GM12864 (cell line): ENCODE results near the gene EMCN.

Source experiments
- DNase-seq: peaks from one replicate; pipeline ENCODE4 v3.0.0-alpha.2; 2011; ENCODE audit warnings: low read depth
- H3K4me3 ChIP-seq: 2 replicates; pipeline ENCODE4 v1.5.1; 2011; ENCODE audit warnings: mild to moderate bottlenecking, low read depth, low read length, control low read depth
- TF ChIP-seq, protein P1 (sequence below): IDR thresholded peaks from 2 replicates; pipeline ENCODE4 v1.5.1; 2011; ENCODE audit warnings: low read depth, mild to moderate bottlenecking, moderate library complexity, low read length, control low read depth, inconsistent platforms; ENCODE audit errors: missing control alignments

The EMCN gene

DNA sequence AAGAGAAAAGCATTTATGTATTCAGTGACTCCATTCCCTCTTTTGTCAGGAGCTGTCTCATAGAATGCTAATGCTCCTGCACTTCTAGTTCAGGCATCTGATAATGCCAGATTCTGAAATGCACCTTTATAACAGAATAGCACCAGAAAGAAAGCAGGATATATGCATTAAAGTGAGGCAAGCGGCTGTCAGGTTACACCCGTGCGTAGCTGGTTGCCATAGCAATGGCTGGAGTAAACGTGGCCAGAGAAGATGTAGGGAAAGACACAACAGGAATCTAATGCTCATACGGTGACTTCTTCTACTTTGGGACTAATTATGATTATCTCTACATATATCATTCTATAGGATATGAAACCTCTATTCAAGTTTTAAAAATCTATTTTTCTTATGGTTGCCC is 5.9 kb downstream of the EMCN start:
- TF ChIP-seq, protein P1, sequence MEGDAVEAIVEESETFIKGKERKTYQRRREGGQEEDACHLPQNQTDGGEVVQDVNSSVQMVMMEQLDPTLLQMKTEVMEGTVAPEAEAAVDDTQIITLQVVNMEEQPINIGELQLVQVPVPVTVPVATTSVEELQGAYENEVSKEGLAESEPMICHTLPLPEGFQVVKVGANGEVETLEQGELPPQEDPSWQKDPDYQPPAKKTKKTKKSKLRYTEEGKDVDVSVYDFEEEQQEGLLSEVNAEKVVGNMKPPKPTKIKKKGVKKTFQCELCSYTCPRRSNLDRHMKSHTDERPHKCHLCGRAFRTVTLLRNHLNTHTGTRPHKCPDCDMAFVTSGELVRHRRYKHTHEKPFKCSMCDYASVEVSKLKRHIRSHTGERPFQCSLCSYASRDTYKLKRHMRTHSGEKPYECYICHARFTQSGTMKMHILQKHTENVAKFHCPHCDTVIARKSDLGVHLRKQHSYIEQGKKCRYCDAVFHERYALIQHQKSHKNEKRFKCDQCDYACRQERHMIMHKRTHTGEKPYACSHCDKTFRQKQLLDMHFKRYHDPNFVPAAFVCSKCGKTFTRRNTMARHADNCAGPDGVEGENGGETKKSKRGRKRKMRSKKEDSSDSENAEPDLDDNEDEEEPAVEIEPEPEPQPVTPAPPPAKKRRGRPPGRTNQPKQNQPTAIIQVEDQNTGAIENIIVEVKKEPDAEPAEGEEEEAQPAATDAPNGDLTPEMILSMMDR, result no peak
- no peak overlapping the region for H3K4me3 ChIP-seq
- no peak for DNase-seq

DNA sequence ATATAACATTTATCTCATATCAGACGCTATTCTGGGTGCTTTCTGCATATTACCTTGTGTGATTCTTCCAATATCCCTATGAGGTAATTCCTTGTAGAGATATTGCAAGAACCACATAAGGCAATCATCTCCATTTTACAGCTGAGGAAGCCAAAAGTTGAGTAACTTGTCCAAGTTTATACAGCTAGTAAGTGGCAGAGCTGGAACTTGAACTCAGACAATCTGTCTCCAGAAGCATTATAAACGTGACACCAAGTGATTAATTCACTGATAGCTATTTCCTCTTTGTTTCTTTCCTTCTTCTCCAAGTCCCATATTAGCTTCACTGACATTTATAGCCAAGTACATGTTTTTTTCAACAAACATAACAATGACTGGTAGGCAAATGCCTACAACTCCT is 7.3 kb downstream of the EMCN start:
- DNase-seq, result no peak
- no peak overlapping the region for H3K4me3 ChIP-seq
- TF ChIP-seq, protein P1, result no peak

DNA sequence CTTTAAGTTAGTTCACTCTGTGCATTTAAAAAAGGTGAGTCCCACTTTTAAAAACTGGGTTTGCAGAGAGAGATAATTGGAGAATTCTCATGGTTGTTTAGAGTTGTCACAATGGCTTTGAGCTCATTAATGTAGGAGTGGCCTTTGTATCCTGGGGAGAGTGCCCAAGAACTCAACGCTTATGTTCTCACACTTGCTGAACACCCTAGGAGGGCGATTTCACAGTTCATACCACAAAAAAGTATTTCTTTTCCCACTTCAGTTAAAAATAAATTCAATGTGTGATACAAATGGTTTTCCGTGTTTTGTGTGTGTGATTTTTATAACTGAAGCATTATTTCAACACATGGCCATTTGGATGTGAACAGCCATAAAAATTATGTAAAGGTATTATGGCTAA is 8.4 kb downstream of the EMCN start:
- TF ChIP-seq, protein P1, result no peak
- DNase-seq, result no peak
- no peak overlapping the region for H3K4me3 ChIP-seq

DNA sequence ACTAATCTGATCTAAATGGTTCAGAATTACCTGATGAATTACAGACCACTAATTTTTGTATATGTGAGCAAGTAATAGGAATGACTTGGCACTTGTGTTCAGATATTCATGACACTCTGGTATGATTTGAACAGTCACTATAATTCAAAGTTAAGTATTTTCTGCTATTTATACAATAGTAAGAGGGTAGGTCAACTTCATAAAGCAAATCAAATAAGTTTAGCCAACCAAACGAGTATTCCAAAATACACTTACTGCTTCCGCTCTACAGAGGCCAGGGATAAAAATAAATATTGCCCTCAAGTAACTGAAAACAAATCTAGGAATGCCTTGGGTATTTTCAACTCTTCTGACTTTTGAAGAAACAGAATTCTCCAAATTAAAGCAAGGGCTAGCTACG is 9.1 kb downstream of the EMCN start:
- no peak for DNase-seq
- no peak overlapping the region for H3K4me3 ChIP-seq
- TF ChIP-seq, protein P1, result no peak

DNA sequence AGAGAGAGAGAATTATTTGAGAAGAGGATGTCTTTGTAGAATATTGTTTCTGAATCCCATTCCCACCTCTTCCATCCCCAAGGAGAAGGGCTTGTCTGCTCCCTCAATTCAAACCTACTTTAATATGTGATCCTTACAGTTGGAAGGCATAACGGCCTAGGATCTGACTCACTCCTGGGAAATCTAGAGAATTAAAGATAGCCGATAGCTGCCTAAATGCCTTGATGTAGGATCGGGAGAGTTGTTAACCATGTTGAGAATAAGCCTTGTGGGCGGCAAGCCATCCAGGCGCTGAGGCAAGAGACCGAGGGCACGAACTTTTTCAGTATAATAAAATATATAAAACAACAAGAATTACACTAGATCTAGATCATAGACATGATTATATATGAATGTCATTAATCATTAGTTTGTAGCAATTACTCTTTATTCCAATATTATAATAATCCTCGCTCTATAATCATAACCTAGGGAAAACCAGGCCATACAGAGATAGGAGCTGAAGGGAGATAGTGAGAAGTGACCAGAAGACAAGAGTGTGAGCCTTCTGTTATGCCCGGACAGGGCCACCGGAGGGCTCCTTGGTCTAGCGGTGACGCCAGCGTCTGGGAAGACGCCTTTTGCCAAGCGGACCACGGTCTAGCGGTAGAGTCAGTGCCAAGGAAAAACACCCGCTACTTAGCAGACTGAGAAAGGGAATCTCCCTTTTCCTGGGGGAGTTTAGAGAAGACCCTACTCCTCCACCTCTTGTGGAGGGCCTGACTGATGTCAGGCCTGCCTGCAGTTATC is 13.5 kb downstream of the EMCN start:
- no peak overlapping the region for H3K4me3 ChIP-seq
- no peak for DNase-seq
- TF ChIP-seq, protein P1, result no peak

DNA sequence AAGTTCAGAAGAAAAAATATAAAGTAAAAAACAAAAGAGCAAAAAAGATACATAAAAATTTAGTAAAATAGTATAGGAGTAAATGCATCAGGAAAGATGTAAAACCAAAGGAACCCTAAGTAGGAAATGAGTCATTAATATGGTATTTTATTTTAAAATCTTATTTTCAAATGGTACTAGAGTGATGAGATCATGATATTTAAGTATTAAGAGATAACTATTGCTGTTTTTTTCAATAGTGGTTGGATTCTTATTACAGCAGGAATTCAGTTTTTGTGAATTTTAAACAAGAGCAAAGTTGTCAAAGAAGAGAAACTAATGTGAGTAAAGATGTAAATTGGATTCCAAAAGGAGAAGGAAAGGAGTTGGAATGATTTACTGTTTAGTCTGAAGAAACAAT is 20.0 kb downstream of the EMCN start:
- no peak overlapping the region for H3K4me3 ChIP-seq
- no peak for DNase-seq
- TF ChIP-seq, protein P1, result no peak

DNA sequence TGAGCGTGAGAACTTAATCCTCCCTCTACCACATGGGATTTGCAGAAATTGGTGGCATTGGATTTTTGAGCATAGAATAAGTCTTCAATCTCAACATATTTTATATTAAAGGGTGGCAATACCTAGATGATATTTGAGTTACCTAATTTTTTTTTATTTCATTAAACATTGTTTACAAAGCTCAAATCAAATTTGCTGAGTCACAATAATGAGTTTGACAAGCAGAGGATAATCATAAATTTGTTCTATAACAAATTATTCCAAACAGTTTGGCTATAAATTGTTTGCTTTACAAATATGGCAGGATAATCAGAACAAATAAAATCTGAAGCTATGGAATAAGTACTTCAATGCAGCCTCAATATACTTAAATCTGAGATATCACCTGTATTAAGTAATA is 22.7 kb downstream of the EMCN start:
- no peak for DNase-seq
- TF ChIP-seq, protein P1, result no peak
- no peak overlapping the region for H3K4me3 ChIP-seq
